Upper lobe of left lung (tissue), 6 donors: ENCODE data around the gene TCHHL1. TPM values are rescaled to one million over a fixed set of nuclear protein-coding genes. Genes with fewer than 3 reads are reported as not detected.

Experiments used
- small RNA-seq, 4 donors: library from RNA; depleted of rRNA; stranded (forward); fragments of <200 nt; gene quantifications; one replicate each; pipeline ENCODE3, GENCODE V24; 2016
- total RNA-seq, 6 donors: library from RNA; depleted of rRNA in 4 of 6; stranded (reverse); fragments of >200 nt in 4 of 6; gene quantifications; one replicate each; pipeline versions ENCODE4 v1.1.0 to v1.2.1, GENCODE V29; 2016 to 2021
- donor health status: DM: no; HTN: no; CAD: no; lungs with moderate emphysema.
- donor health status: DM: no; HTN: yes; CAD: no; lungs with severe emphysema.

TCHHL1 gene
- total RNA-seq, 6 donors from 2014 or later, result not detected

Small RNAs within 50 kb of the gene (small RNA-seq; reads per million reads assigned to genes)
- 0 reads per million in 4 donors for gene SPTLC1P4

Other genes with a start within 250 kb of the TCHHL1 start
- 1 to 10 TPM in 2 of 6 donors, under 1 TPM in 2, not detected in 2; 0.29 to 3.6 (median 0.78) TPM for gene C2CD4D, start 249.2 kb downstream of the TCHHL1 start, total RNA-seq
- not detected for gene THEM5, start 235.4 kb downstream of the TCHHL1 start, total RNA-seq
- gene THEM4, start 179.6 kb downstream of the TCHHL1 start, total RNA-seq, result 10 to 100 TPM; 11.9 to 39.8 (median 15.5) TPM
- 100 to 1,000 TPM in 5 of 6 donors, 10 to 100 TPM in 1; 79.6 to 785 (median 432) TPM for gene S100A10, start 95.2 kb downstream of the TCHHL1 start, total RNA-seq
- 100 to 1,000 TPM; 317 to 578 (median 488) TPM for gene S100A11, start 52.1 kb downstream of the TCHHL1 start, total RNA-seq
- gene TCHH, start 26.4 kb upstream of the TCHHL1 start, total RNA-seq, result 1 to 10 TPM in 1 of 6 donors, under 1 TPM in 3, not detected in 2; 0.15 to 1.0 (median 0.24) TPM
- gene RPTN, start 70.2 kb upstream of the TCHHL1 start, total RNA-seq, result not detected
- not detected for gene HRNR, start 135.1 kb upstream of the TCHHL1 start, total RNA-seq
- gene FLG, start 236.2 kb upstream of the TCHHL1 start, total RNA-seq, result not detected